ENCODE data around the gene APH1B.

The APH1B gene

DNA sequence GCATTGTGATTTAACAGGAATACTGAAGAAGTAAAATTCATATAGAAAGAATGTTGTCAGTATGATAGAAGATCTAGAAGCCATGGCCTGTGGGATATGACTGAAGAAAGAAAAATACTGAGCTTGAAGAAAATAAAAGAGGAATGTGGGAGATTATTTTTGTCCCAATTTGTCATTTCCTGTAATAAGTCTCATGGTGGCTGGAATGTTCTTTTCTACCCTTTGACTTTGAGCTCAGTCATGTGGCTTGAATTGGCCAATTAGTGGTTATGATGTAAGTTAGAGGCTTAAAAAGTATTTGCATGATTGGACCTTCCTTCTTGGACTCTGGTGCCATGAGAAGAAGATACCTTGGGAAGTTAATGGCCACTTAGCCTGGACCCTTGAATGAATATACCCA, 14.1 kb downstream of the APH1B start:
- in situ Hi-C loops (cut with HindIII; ENCODE audit: low pct_unique_long_range_greater_than_20kb, low sequenced_read_pairs): no loop called here
- DNase-seq (ENCODE audit: low read depth in 1 of 2, low spot score in 1 of 2): no peak
- no peak for TF ChIP-seq JUND (IDR thresholded peaks at IDR 0.05; ENCODE audit: low read depth)

DNA sequence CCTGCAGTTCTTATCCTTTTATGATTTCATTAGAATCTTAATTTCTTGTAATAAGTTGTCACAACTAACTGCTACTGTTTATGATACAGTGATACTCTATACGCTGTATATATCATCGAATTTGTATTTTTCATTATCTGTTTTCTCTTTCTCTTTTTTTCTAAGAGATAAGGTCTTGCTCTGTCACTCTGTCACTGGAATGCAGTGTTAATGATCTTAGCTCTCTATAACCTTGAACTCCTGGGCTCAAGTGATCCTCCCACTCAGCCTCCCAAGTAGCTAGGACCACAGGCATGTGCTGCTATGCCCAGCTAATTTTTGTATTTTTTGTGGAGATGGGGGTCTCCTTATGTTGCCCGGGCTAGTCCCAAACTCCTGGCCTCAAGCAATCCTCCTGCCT, 14.8 kb downstream of the APH1B start:
- DNase-seq (ENCODE audit: low read depth in 1 of 2, low spot score in 1 of 2): no peak
- in situ Hi-C loops (cut with HindIII; ENCODE audit: low pct_unique_long_range_greater_than_20kb, low sequenced_read_pairs): no loop called here

DNA sequence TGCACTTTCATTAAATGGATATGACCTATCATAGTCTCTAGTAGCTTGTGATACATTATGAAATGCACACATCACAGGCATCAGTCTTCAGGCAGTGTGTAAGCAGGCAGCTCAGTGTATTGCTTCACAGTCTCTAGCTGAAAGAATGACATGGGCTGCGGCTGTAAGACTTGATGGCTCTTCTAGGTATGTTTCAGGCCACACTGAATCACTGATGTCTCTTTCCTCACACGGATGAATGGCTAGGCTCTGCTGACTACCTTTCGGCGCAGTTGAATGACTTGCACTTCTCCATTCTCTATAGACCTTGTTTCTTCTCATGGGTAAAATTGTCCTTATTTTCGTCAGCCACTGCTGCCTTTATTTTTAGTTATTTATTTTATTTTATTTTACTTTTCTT, 15.4 kb downstream of the APH1B start:
- in situ Hi-C loops (cut with HindIII; ENCODE audit: low pct_unique_long_range_greater_than_20kb, low sequenced_read_pairs): no loop called here
- DNase-seq (ENCODE audit: low read depth in 1 of 2, low spot score in 1 of 2): no peak

More for the DNA sequence above, 14.8 kb downstream of the APH1B start:
- no peak for TF ChIP-seq JUND (IDR thresholded peaks at IDR 0.05; ENCODE audit: low read depth)

DNA sequence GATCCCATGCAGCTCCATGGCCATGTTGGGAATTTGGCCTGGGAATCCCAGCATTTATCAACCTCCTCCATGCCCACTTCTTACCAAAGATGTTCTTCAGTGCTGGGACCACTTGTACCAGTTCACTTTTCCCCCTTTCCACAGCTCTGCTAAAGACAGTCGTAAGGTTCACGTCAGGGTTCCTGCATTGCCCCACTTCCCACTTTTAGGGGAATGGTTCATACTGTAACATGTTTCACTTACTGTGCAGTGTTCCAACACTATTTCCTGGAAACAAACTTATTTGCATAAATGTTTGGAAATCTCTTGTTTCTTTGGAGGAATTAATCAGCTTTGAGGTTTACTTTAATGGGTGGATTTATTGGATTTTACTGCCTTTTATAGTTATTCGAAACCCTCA, 17.0 kb downstream of the APH1B start:
- TF ChIP-seq JUND (IDR thresholded peaks at IDR 0.05; ENCODE audit: low read depth): no peak
- no peak for DNase-seq (ENCODE audit: low read depth in 1 of 2, low spot score in 1 of 2)
- in situ Hi-C loops (cut with HindIII; ENCODE audit: low pct_unique_long_range_greater_than_20kb, low sequenced_read_pairs): no loop called here

More for the DNA sequence above, 15.4 kb downstream of the APH1B start:
- no peak for TF ChIP-seq JUND (IDR thresholded peaks at IDR 0.05; ENCODE audit: low read depth)

DNA sequence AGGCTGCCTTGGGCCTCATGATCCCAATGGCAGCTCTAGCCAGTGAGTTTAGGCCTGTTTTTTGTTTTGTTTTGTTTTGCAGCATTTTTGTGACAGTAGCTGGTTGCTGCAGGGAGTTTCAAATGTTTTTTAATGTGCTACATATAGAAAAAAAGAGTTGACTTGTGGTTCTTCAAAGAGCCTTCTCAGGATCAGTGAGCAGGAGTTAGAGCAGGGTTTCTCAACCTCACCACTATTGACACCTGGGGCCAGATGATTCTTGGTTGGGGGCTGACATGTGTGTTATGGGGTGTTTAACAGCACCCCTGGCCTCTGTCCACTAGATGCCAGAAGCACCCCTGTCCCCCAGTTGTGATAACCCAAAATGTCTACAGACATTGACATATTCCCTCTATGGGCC, 17.9 kb downstream of the APH1B start:
- in situ Hi-C loops (cut with HindIII; ENCODE audit: low pct_unique_long_range_greater_than_20kb, low sequenced_read_pairs): no loop called here
- DNase-seq (ENCODE audit: low read depth in 1 of 2, low spot score in 1 of 2): no peak
- no peak for TF ChIP-seq JUND (IDR thresholded peaks at IDR 0.05; ENCODE audit: low read depth)

DNA sequence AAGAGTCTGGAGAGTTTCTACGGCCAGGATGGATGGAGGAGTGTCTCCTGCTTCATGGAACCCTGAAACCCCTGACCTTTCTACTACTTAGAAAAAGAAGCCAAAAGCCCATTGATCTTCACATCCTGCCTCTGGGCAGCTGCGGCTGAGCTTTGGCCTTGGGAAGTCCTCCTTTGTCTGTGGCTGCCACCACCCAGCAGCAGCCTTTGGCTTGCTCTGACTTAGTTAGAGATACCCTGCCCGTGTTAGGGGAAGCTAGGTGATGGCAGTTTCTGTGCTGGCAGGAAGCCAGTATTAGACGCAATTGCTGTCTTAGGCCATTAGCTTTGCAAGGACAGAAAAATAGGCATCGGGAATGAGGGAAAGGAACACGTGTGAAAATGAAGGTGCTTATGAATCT, 18.8 kb downstream of the APH1B start:
- in situ Hi-C loops (cut with HindIII; ENCODE audit: low pct_unique_long_range_greater_than_20kb, low sequenced_read_pairs): no loop called here
- no peak for DNase-seq (ENCODE audit: low read depth in 1 of 2, low spot score in 1 of 2)
- TF ChIP-seq JUND (IDR thresholded peaks at IDR 0.05; ENCODE audit: low read depth): no peak

DNA sequence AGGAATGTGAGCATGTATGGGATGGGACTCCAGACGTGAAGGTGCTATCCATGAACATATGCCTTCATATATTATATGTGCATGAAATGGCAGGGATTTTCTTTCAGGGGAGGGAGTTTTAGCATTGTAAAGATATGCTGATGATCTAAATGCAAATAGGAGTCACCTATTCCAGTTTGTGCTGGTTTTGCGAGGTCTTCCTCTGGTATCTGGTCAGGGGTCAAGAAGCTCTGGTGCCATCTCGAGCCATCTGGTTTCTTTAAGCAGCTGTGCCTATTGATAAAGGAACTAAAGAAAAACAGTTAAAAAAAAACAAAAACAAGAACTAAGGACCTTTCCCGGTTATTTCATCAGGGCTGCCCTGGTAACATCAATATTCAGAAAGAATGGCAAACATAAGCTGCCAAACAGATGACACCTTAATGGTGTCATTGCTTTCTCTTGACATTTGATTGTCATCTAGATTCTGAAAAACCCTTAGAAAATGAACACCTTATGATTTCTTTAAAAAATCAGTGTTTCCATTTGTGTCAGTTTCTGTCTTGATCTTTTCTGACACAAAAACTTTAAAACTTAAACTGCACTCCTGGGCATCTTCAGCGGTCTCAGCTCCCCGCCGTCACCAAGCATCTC, 22.7 kb downstream of the APH1B start:
- in situ Hi-C loops (cut with HindIII; ENCODE audit: low pct_unique_long_range_greater_than_20kb, low sequenced_read_pairs): no loop called here
- no peak for DNase-seq (ENCODE audit: low read depth in 1 of 2, low spot score in 1 of 2)
- no peak for TF ChIP-seq JUND (IDR thresholded peaks at IDR 0.05; ENCODE audit: low read depth)

DNA sequence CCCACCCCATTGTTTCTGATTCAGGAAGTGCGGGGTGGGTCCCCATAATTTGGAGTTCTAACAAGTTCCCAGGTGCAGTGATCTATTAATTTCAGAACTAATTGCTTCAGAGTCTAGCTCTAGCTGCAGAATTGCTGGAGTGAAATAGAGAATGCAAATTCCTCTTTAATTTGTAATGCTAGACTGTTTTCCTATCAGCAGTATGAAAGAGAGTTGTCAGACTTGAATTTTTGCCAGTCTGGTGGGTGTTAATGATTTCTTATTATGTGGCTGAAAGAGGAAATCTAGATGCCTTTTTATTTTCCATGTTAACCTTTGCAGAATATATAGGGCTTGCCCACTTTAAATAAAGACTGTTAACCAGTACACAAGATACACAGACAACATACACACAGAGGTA, 23.7 kb downstream of the APH1B start:
- in situ Hi-C loops (cut with HindIII; ENCODE audit: low pct_unique_long_range_greater_than_20kb, low sequenced_read_pairs): no loop called here
- TF ChIP-seq JUND (IDR thresholded peaks at IDR 0.05; ENCODE audit: low read depth): no peak
- DNase-seq (ENCODE audit: low read depth in 1 of 2, low spot score in 1 of 2): no peak

DNA sequence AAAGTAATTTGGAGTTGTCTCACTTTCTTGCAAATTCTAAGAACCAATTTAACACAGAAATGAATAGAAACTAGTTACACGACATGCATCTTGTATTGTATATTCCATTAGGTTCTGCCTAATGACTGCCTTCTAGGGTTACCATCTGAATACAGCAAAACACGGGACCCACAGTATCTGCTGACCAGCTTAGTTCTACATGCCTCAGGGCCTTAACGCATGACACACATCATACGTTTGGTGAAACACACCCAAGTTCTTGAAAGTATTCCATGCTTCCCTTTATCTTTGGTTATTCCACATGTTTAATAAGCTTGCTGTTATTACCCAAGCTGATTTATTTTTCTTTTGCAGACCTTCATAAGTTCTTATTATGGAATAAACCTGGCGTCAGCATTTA, 27.9 kb downstream of the APH1B start:
- TF ChIP-seq JUND (IDR thresholded peaks at IDR 0.05; ENCODE audit: low read depth): no peak
- DNase-seq (ENCODE audit: low read depth in 1 of 2, low spot score in 1 of 2): no peak
- in situ Hi-C loops (cut with HindIII; ENCODE audit: low pct_unique_long_range_greater_than_20kb, low sequenced_read_pairs): no loop called here

DNA sequence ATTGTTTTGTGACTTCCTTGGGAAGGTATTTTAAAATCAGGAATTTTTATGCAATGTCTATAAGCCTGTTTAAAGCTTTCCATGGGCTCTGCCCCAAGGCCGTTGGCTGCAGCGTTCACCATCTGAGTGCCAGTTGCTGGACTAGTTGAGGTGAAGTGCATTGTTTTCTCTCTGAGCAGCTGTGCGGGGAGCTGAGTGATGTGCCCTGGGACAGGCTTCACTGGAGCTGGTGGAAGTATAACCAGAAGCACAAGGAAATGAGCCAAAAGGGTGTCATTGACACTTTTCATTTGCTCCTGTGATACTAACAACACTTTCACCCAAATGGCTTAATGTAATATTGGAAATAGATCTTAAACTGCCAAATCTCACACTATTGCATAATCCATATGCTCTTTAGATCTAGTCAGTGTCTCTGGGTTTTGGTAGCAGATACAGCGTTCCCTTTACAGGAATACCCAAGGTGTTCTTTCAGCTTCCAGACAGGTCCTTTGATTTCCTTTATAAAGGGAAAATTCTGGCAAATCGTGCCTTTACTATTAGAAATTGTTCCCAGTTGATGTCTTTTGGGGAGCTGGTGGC, 29.2 kb downstream of the APH1B start:
- in situ Hi-C loops (cut with HindIII; ENCODE audit: low pct_unique_long_range_greater_than_20kb, low sequenced_read_pairs): no loop called here
- no peak for TF ChIP-seq JUND (IDR thresholded peaks at IDR 0.05; ENCODE audit: low read depth)
- no peak for DNase-seq (ENCODE audit: low read depth in 1 of 2, low spot score in 1 of 2)

DNA sequence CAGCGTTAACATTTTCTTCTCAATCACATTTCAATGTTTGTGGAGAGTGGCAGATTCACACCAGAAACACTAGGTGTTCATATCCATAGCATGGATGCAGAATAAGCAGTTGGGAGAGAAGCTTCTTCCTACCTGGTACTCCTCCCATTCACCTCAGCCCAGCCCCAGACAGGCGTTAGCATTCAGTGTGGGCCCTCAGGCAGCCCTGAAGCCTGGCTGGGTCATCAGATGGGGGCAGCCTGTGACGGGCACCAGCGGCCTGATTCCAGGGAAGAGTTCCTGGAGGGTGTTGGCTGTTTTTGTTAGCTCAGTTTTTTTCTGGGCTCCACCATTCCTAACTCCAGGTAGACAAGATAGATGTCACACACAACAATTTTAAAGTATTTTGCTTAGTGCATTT, 31.1 kb downstream of the APH1B start:
- in situ Hi-C loops (cut with HindIII; ENCODE audit: low pct_unique_long_range_greater_than_20kb, low sequenced_read_pairs): no loop called here
- DNase-seq (ENCODE audit: low read depth in 1 of 2, low spot score in 1 of 2): no peak
- no peak for TF ChIP-seq JUND (IDR thresholded peaks at IDR 0.05; ENCODE audit: low read depth)

DNA sequence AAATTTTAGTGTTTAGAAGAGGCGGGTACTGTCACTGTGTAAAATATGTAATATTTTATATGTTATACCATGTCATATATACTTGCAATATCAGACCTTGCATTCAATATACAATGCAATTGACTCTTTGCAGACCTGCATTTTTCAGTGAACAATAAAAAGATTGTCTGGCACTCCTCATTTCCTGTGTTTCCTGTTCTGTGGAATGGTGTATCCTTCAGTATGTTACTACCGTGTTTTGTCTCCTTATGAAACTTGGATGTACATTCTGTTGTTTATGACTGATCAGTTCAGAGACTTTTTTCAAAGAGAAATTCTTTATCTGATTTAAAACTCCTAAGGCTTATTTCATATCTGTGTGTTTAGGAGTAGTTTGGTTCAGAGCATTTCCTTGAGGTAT, 31.5 kb downstream of the APH1B start:
- TF ChIP-seq JUND (IDR thresholded peaks at IDR 0.05; ENCODE audit: low read depth): no peak
- in situ Hi-C loops (cut with HindIII; ENCODE audit: low pct_unique_long_range_greater_than_20kb, low sequenced_read_pairs): no loop called here
- DNase-seq (ENCODE audit: low read depth in 1 of 2, low spot score in 1 of 2): no peak

DNA sequence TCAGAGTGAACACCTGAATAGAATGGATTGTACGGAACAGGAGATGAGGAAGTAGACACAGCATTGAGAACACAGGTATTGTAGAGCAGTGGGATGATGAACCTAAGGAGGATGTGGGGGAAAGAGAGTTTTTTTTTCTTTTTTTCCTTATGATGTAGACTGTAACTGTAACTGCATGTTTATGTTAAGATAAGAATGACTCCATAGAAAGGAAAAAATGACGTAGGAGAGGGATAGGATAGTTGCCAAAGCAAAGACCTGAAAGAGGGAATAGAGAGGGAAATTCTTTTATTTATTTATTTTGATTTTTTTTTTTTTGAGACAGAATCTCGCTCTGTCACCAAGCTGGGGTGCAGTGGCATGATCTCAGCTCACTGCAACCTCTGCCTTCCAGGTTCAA, 33.2 kb downstream of the APH1B start:
- DNase-seq (ENCODE audit: low read depth in 1 of 2, low spot score in 1 of 2): no peak
- in situ Hi-C loops (cut with HindIII; ENCODE audit: low pct_unique_long_range_greater_than_20kb, low sequenced_read_pairs): no loop called here
- TF ChIP-seq JUND (IDR thresholded peaks at IDR 0.05; ENCODE audit: low read depth): no peak

DNA sequence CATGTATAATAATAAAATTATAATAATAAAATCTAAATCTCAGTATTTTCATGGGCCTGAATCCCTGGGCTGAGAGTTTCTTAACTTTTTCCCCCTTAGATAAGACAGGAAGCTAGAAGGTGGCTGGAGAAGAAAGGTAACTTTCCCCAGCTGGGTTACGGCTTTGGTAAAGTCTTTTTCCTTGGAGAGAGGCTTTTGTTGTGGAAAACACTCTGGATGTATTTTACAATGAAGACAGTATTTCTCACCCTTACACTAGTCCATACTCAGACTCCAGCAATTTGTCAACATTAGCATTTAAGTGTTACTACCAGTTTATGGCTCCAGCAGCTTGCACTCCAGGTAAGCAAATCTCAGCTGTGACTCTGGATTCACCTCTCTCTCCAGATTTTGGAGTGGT, 34.9 kb downstream of the APH1B start:
- in situ Hi-C loops (cut with HindIII; ENCODE audit: low pct_unique_long_range_greater_than_20kb, low sequenced_read_pairs): no loop called here
- TF ChIP-seq JUND (IDR thresholded peaks at IDR 0.05; ENCODE audit: low read depth): no peak

More for the DNA sequence above, 34.9 kb downstream of the APH1B start:
- no peak for DNase-seq (ENCODE audit: low read depth in 1 of 2, low spot score in 1 of 2)
